H1 (cell line): ENCODE data around the gene EEPD1. TPM values are rescaled to one million over a fixed set of nuclear protein-coding genes. Genes with fewer than 3 reads are reported as not detected.
A peak's percentile ranks its signal among the peaks of the same experiment; 100 is the strongest.

Experiments used
- CTCF ChIA-PET: fragments of 300-600 bp; sonication (Branson Sonifier 250); formaldehyde crosslinking; loops from one replicate; lab custom pipeline; 2021; ENCODE audit not compliant: partially characterized antibody; lab: Charles Lee
- POLR2A ChIA-PET: fragments of 300-600 bp; sonication (Branson Sonifier 250); formaldehyde crosslinking; loops from one replicate; lab custom pipeline; 2021; ENCODE audit warnings: inconsistent platforms; ENCODE audit not compliant: partially characterized antibody; lab: Charles Lee
- DNase-seq, 2 experiments: peaks; one replicate each; pipeline versions ENCODE4 v3.0.0 to v3.0.0-alpha.2; 2010 to 2022; ENCODE audit warnings: low spot score in 2 of 2, low read depth in 1 of 2, mixed read lengths in 1 of 2
- FAIRE-seq: peaks from 2 replicates; lab custom pipeline; 2011; peaks lifted over from hg19 to GRCh38; lab: Jason Lieb, UNC
- H2AFZ ChIP-seq: 2 replicates; pipeline ENCODE4 v1.8.1; 2012; ENCODE audit warnings: low read length, inconsistent platforms
- H2AK5ac ChIP-seq: 2 replicates; pipeline ENCODE4 v1.6.1; 2013; ENCODE audit warnings: low read depth, low read length
- H2BK120ac ChIP-seq: replicated peaks from 2 replicates; pipeline ENCODE3; 2013; ENCODE audit warnings: low read depth, low read length, inconsistent platforms
- H2BK12ac ChIP-seq: 2 replicates; pipeline ENCODE4 v1.6.1; 2013; ENCODE audit warnings: low read depth, low read length
- H2BK15ac ChIP-seq: 2 replicates; pipeline ENCODE4 v1.6.1; 2013; ENCODE audit warnings: low read length
- H2BK20ac ChIP-seq: 2 replicates; pipeline ENCODE4 v1.6.1; 2013; ENCODE audit warnings: low read length
- H2BK5ac ChIP-seq: 2 replicates; pipeline ENCODE4 v1.6.1; 2013; ENCODE audit warnings: low read depth, low read length
- H3K14ac ChIP-seq: 2 replicates; pipeline ENCODE4 v1.6.1; 2013; ENCODE audit warnings: inconsistent platforms; ENCODE audit not compliant: insufficient read length
- H3K18ac ChIP-seq: 2 replicates; pipeline ENCODE4 v1.6.1; 2013; ENCODE audit warnings: low read length; ENCODE audit errors: extremely low read depth
- H3K23ac ChIP-seq: 2 replicates; pipeline ENCODE4 v1.6.1; 2013; ENCODE audit warnings: inconsistent platforms; ENCODE audit not compliant: insufficient read length
- H3K23me2 ChIP-seq: 2 replicates; pipeline ENCODE4 v1.6.1; 2013; ENCODE audit warnings: low read depth, low read length
- H3K27ac ChIP-seq: 2 replicates; pipeline ENCODE4 v1.6.1; 2011; ENCODE audit warnings: low read depth, low read length, inconsistent platforms
- H3K27me3 ChIP-seq, 4 experiments: replicated peaks in 1 of 4; 1 replicate in 1 of 4; 2 replicates in 3 of 4; pipeline versions ENCODE4 v1.6.1 to v1.8.1; 2011 to 2013; ENCODE audit warnings: low read length in 3 of 4, mild to moderate bottlenecking in 3 of 4, inconsistent platforms in 2 of 4, mixed read lengths in 2 of 4, moderate library complexity in 1 of 4; ENCODE audit not compliant: control insufficient read depth in 3 of 4, insufficient read depth in 3 of 4; ENCODE audit errors: extremely low read depth in 1 of 4
- H3K36me3 ChIP-seq, 4 experiments: 2 replicates each; pipeline versions ENCODE4 v1.6.1 to v1.8.1; 2011 to 2013; ENCODE audit warnings: mild to moderate bottlenecking in 4 of 4, low read length in 3 of 4, moderate library complexity in 2 of 4, control low read depth in 1 of 4, inconsistent platforms in 1 of 4; ENCODE audit not compliant: insufficient read depth in 4 of 4, control insufficient read depth in 2 of 4
- H3K4ac ChIP-seq: replicated peaks from 2 replicates; pipeline ENCODE3; 2013; ENCODE audit warnings: low read length, low read depth, mixed read lengths, inconsistent platforms; ENCODE audit not compliant: insufficient read length
- H3K4me1 ChIP-seq, 4 experiments: replicated peaks in 1 of 4; 1 replicate in 1 of 4; 2 replicates in 3 of 4; pipeline versions ENCODE4 v1.6.1 to v1.8.1; 2011 to 2013; ENCODE audit warnings: low read length in 3 of 4, inconsistent platforms in 2 of 4, mixed read lengths in 1 of 4; ENCODE audit not compliant: insufficient read depth in 4 of 4, control insufficient read depth in 3 of 4
- H3K4me2 ChIP-seq, 2 experiments: 2 replicates each; pipeline versions ENCODE4 v1.6.1 to v1.8.1; 2011 to 2013; ENCODE audit warnings: low read depth in 2 of 2, low read length in 2 of 2, control low read depth in 1 of 2, inconsistent platforms in 1 of 2, mild to moderate bottlenecking in 1 of 2; ENCODE audit not compliant: insufficient read depth in 1 of 2
- H3K4me3 ChIP-seq, 4 experiments: fragments of 200-600, 300-600 bp in 1 of 4; sonication (generic), shearing (Covaris generic), sonication (Bioruptor Twin) in 1 of 4; 2 replicates each; pipeline versions ENCODE4 v1.5.1 to v1.8.1; 2011 to 2016; ENCODE audit warnings: low read length in 4 of 4, low read depth in 3 of 4, control low read depth in 2 of 4, inconsistent platforms in 2 of 4, mild to moderate bottlenecking in 2 of 4, mixed read lengths in 1 of 4, moderate library complexity in 1 of 4; ENCODE audit not compliant: insufficient read depth in 2 of 4; ENCODE audit errors: extremely low read depth in 1 of 4
- H3K56ac ChIP-seq: replicated peaks from 2 replicates; pipeline ENCODE3; 2013; ENCODE audit warnings: low read depth, mild to moderate bottlenecking, mixed read lengths, low read length, inconsistent platforms; ENCODE audit not compliant: insufficient read length
- H3K79me1 ChIP-seq: 2 replicates; pipeline ENCODE4 v1.6.1; 2013; ENCODE audit warnings: low read depth, low read length, control low read depth
- H3K79me2 ChIP-seq, 2 experiments: 2 replicates each; pipeline versions ENCODE4 v1.6.1 to v1.8.1; 2012 to 2013; ENCODE audit warnings: low read length in 2 of 2, mild to moderate bottlenecking in 2 of 2, inconsistent platforms in 1 of 2; ENCODE audit not compliant: insufficient read depth in 2 of 2, control insufficient read depth in 1 of 2
- H3K9ac ChIP-seq, 4 experiments: replicated peaks in 1 of 4; 1 replicate in 1 of 4; 2 replicates in 3 of 4; pipeline versions ENCODE4 v1.6.1 to v1.8.1; 2011 to 2013; ENCODE audit warnings: low read depth in 3 of 4, low read length in 3 of 4, control low read depth in 2 of 4, mild to moderate bottlenecking in 2 of 4, moderate library complexity in 2 of 4, inconsistent platforms in 1 of 4; ENCODE audit errors: extremely low read depth in 1 of 4
- H3K9me3 ChIP-seq, 2 experiments: 2 replicates each; pipeline versions ENCODE4 v1.6.1 to v1.8.1; 2012 to 2013; ENCODE audit warnings: mild to moderate bottlenecking in 2 of 2, moderate library complexity in 2 of 2, control low read depth in 1 of 2, inconsistent platforms in 1 of 2, low read depth in 1 of 2, low read length in 1 of 2, mixed read lengths in 1 of 2; ENCODE audit not compliant: insufficient read depth in 2 of 2
- H4K20me1 ChIP-seq, 2 experiments: replicated peaks in 1 of 2; 2 replicates each; pipeline versions ENCODE3 to v1.8.1; 2011 to 2013; ENCODE audit warnings: inconsistent platforms in 2 of 2, low read length in 2 of 2, mild to moderate bottlenecking in 1 of 2; ENCODE audit not compliant: insufficient read depth in 2 of 2, control insufficient read depth in 1 of 2
- H4K5ac ChIP-seq: 2 replicates; pipeline ENCODE4 v1.6.1; 2013; ENCODE audit warnings: low read length, low read depth, mixed read lengths, inconsistent platforms; ENCODE audit not compliant: insufficient read length
- H4K8ac ChIP-seq: 2 replicates; pipeline ENCODE4 v1.8.0; 2013; ENCODE audit warnings: mild to moderate bottlenecking, moderate library complexity, low read length, inconsistent platforms; ENCODE audit not compliant: insufficient read depth; ENCODE audit errors: extremely low read depth
- H4K91ac ChIP-seq: replicated peaks from 2 replicates; pipeline ENCODE3; 2013; ENCODE audit warnings: low read length, mixed read lengths, inconsistent platforms; ENCODE audit not compliant: insufficient read length
- CEBPB ChIP-seq: IDR thresholded peaks from 2 replicates; pipeline ENCODE4 v1.6.1; 2012; ENCODE audit warnings: low read depth, low read length
- EZH2 ChIP-seq: fragments of 200-600 bp; sonication (generic); IDR thresholded peaks from 2 replicates; pipeline ENCODE4 v1.7.1; 2012; ENCODE audit warnings: low read depth, mild to moderate bottlenecking, moderate library complexity, low read length, inconsistent platforms; ENCODE audit not compliant: severe bottlenecking
- GTF2F1 ChIP-seq: IDR thresholded peaks from 2 replicates; pipeline ENCODE4 v1.6.1; 2012; ENCODE audit warnings: low read depth, low read length, improper control_type of control experiment, borderline replicate concordance
- KDM1A ChIP-seq: fragments of 200-600, 300-600 bp; sonication (generic); IDR thresholded peaks from 2 replicates; pipeline ENCODE4 v1.7.1; 2016; ENCODE audit warnings: mild to moderate bottlenecking, low read length, borderline replicate concordance
- WGBS, 2 experiments: shearing (Covaris generic) in 1 of 2; methylation state at CpG; one replicate each; pipeline versions ENCODE4 v1.1.6 to v1.1.7; 2013 to 2015; ENCODE audit warnings: low lambda C conversion rate in 2 of 2, mixed read lengths in 2 of 2, inconsistent platforms in 1 of 2, low coverage in 1 of 2, missing lambda C conversion rate in 1 of 2; ENCODE audit not compliant: insufficient replicate concordance in 2 of 2, insufficient coverage in 1 of 2, insufficient read length in 1 of 2; ENCODE audit errors: extremely low coverage in 1 of 2, missing lambda C conversion rate in 1 of 2; 5-methylcytosine and 5-hydroxymethylcytosine counted together
- polyA plus RNA-seq, 7 experiments: library from polyadenylated mRNA; depleted of rRNA in 3 of 7; stranded (reverse) in 5 of 7; unstranded in 2 of 7; fragments of >200 nt in 5 of 7; fragments of 200-250 nt in 2 of 7; gene quantifications; 1 replicate in 5 of 7; 2 replicates in 1 of 7; 4 replicates in 1 of 7; pipeline versions ENCODE4 v1.2.1 to v1.2.3, GENCODE V29; 2011 to 2013; ENCODE audit warnings: missing spikeins in 2 of 7, mixed read lengths in 2 of 7
- total RNA-seq: library from RNA; stranded (reverse); fragmentation: NEBNext Ultra II Directional; extraction: Animal tissue kit (Norgen Biotek cat#: 25700); gene quantifications from 2 replicates; pipeline ENCODE4 v1.2.1, GENCODE V29; 2021

Gene EEPD1
- total and polyA plus RNA-seq, 2 of the 8 experiments (the other 6 are each of a cell fraction or from before 2014, with no cell fraction given) = 3.1 to 7.8 TPM

DNA sequence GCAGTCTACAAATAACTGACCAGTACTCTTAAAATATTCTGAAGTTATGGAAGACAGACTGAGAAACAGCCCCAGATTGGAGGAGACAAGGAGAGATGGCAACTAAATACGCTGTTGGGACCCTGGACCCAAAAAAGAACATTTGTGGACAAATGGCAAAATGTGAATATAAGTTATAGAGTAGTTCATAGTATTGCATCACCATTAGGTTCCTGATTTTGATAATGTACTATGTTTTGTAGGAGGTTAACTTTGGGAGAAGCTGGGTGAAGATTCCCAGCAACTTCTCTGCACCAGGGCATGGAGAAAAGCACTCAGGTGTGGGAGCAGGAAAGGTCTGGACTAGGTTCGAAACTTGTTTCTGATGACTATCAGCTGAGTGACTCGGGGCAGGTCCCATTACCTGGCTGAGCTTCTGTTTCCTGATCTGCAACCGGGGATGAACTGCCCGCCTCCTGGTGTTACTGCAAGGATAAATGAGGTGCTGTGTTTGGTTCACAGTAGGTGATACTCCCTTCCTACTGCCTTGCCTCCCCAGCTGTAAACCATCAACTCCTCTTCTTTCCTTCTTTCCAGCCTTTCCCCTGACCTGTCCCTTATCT lies 48.2 kb downstream of the EEPD1 start:
- H2AK5ac ChIP-seq = no peak overlapping the region
- H3K23ac ChIP-seq = no peak overlapping the region
- no peak overlapping the region for H2BK15ac ChIP-seq
- H3K79me2 ChIP-seq = no peaks in the 10 kb centered on the region
- no peak overlapping the region for H2BK12ac ChIP-seq
- no peak overlapping the region for H4K8ac ChIP-seq
- no peak overlapping the region for H2BK120ac ChIP-seq
- no peaks in the 10 kb centered on the region for H3K36me3 ChIP-seq
- H3K18ac ChIP-seq = no peak overlapping the region
- H3K4me2 ChIP-seq = no peak overlapping the region
- no peaks in the 10 kb centered on the region for H3K23me2 ChIP-seq
- ChIA-PET POLR2A (no interaction called here), CTCF (interaction anchor here (1.1 to 1.2 kb wide), 2 partner anchors 94 to 180 kb away, joined by 3 read pairs; no protein-coding TSS in a partner anchor)
- H3K9me3 ChIP-seq = peaks cover 2 to 4% of the 10 kb centered on the region in 2 experiments; a peak in 2 of 4 replicates
- H3K9ac ChIP-seq = no peak overlapping the region
- no peak overlapping the region for H3K27ac ChIP-seq
- TF ChIP-seq GTF2F1 (no peak), EZH2 (no peak), KDM1A (no peak), CEBPB (peak; percentile 18; the same call in 1 of the 2 replicates)
- H3K27me3 ChIP-seq = no peaks in the 10 kb centered on the region
- no peak overlapping the region for H4K5ac ChIP-seq
- no peak overlapping the region for H2BK5ac ChIP-seq
- no peak overlapping the region for H2BK20ac ChIP-seq
- DNase-seq (no peak), FAIRE-seq (no peak)
- no peaks in the 10 kb centered on the region for H3K79me1 ChIP-seq
- H2AFZ ChIP-seq = no peak overlapping the region
- 92% methylated on average over 5 of the region's 5 CpGs; no CpG with 5 or more reads in 1 of the 2 experiments for WGBS, 2 experiments
- H3K4me1 ChIP-seq = peaks cover 0 to 3% (median 0%) of the 10 kb centered on the region in 4 experiments; a peak in 2 of 7 replicates
- H3K56ac ChIP-seq = no peak overlapping the region
- H3K14ac ChIP-seq = no peak overlapping the region
- no peak overlapping the region for H3K4ac ChIP-seq
- no peak overlapping the region for H4K91ac ChIP-seq
- H3K4me3 ChIP-seq = no peak overlapping the region
- peaks cover 0 to 2% of the 10 kb centered on the region in 2 experiments for H4K20me1 ChIP-seq
